H1 (cell line): ENCODE data around the gene B9D1. TPM values are rescaled to one million over a fixed set of nuclear protein-coding genes. Genes with fewer than 3 reads are reported as not detected.
A peak's percentile ranks its signal among the peaks of the same experiment; 100 is the strongest.

ENCODE experiments used
- CTCF ChIA-PET: fragments of 300-600 bp; sonication (Branson Sonifier 250); formaldehyde crosslinking; loops from one replicate; lab custom pipeline; 2021; ENCODE audit not compliant: partially characterized antibody; lab: Charles Lee
- POLR2A ChIA-PET: fragments of 300-600 bp; sonication (Branson Sonifier 250); formaldehyde crosslinking; loops from one replicate; lab custom pipeline; 2021; ENCODE audit warnings: inconsistent platforms; ENCODE audit not compliant: partially characterized antibody; lab: Charles Lee
- DNase-seq, 2 experiments: peaks; one replicate each; pipeline versions ENCODE4 v3.0.0 to v3.0.0-alpha.2; 2010 to 2022; ENCODE audit warnings: low spot score in 2 of 2, low read depth in 1 of 2, mixed read lengths in 1 of 2
- FAIRE-seq: peaks from 2 replicates; lab custom pipeline; 2011; peaks lifted over from hg19 to GRCh38; lab: Jason Lieb, UNC
- H2AFZ ChIP-seq: 2 replicates; pipeline ENCODE4 v1.8.1; 2012; ENCODE audit warnings: low read length, inconsistent platforms
- H2AK5ac ChIP-seq: 2 replicates; pipeline ENCODE4 v1.6.1; 2013; ENCODE audit warnings: low read depth, low read length
- H2BK120ac ChIP-seq: replicated peaks from 2 replicates; pipeline ENCODE3; 2013; ENCODE audit warnings: low read depth, low read length, inconsistent platforms
- H2BK12ac ChIP-seq: 2 replicates; pipeline ENCODE4 v1.6.1; 2013; ENCODE audit warnings: low read depth, low read length
- H2BK15ac ChIP-seq: 2 replicates; pipeline ENCODE4 v1.6.1; 2013; ENCODE audit warnings: low read length
- H2BK20ac ChIP-seq: 2 replicates; pipeline ENCODE4 v1.6.1; 2013; ENCODE audit warnings: low read length
- H2BK5ac ChIP-seq: 2 replicates; pipeline ENCODE4 v1.6.1; 2013; ENCODE audit warnings: low read depth, low read length
- H3K14ac ChIP-seq: 2 replicates; pipeline ENCODE4 v1.6.1; 2013; ENCODE audit warnings: inconsistent platforms; ENCODE audit not compliant: insufficient read length
- H3K18ac ChIP-seq: 2 replicates; pipeline ENCODE4 v1.6.1; 2013; ENCODE audit warnings: low read length; ENCODE audit errors: extremely low read depth
- H3K23ac ChIP-seq: 2 replicates; pipeline ENCODE4 v1.6.1; 2013; ENCODE audit warnings: inconsistent platforms; ENCODE audit not compliant: insufficient read length
- H3K23me2 ChIP-seq: 2 replicates; pipeline ENCODE4 v1.6.1; 2013; ENCODE audit warnings: low read depth, low read length
- H3K27ac ChIP-seq: 2 replicates; pipeline ENCODE4 v1.6.1; 2011; ENCODE audit warnings: low read depth, low read length, inconsistent platforms
- H3K27me3 ChIP-seq, 4 experiments: replicated peaks in 1 of 4; 1 replicate in 1 of 4; 2 replicates in 3 of 4; pipeline versions ENCODE4 v1.6.1 to v1.8.1; 2011 to 2013; ENCODE audit warnings: low read length in 3 of 4, mild to moderate bottlenecking in 3 of 4, inconsistent platforms in 2 of 4, mixed read lengths in 2 of 4, moderate library complexity in 1 of 4; ENCODE audit not compliant: control insufficient read depth in 3 of 4, insufficient read depth in 3 of 4; ENCODE audit errors: extremely low read depth in 1 of 4
- H3K36me3 ChIP-seq, 4 experiments: 2 replicates each; pipeline versions ENCODE4 v1.6.1 to v1.8.1; 2011 to 2013; ENCODE audit warnings: mild to moderate bottlenecking in 4 of 4, low read length in 3 of 4, moderate library complexity in 2 of 4, control low read depth in 1 of 4, inconsistent platforms in 1 of 4; ENCODE audit not compliant: insufficient read depth in 4 of 4, control insufficient read depth in 2 of 4
- H3K4ac ChIP-seq: replicated peaks from 2 replicates; pipeline ENCODE3; 2013; ENCODE audit warnings: low read length, low read depth, mixed read lengths, inconsistent platforms; ENCODE audit not compliant: insufficient read length
- H3K4me1 ChIP-seq, 4 experiments: replicated peaks in 1 of 4; 1 replicate in 1 of 4; 2 replicates in 3 of 4; pipeline versions ENCODE4 v1.6.1 to v1.8.1; 2011 to 2013; ENCODE audit warnings: low read length in 3 of 4, inconsistent platforms in 2 of 4, mixed read lengths in 1 of 4; ENCODE audit not compliant: insufficient read depth in 4 of 4, control insufficient read depth in 3 of 4
- H3K4me2 ChIP-seq, 2 experiments: 2 replicates each; pipeline versions ENCODE4 v1.6.1 to v1.8.1; 2011 to 2013; ENCODE audit warnings: low read depth in 2 of 2, low read length in 2 of 2, control low read depth in 1 of 2, inconsistent platforms in 1 of 2, mild to moderate bottlenecking in 1 of 2; ENCODE audit not compliant: insufficient read depth in 1 of 2
- H3K4me3 ChIP-seq, 4 experiments: fragments of 200-600, 300-600 bp in 1 of 4; sonication (generic), shearing (Covaris generic), sonication (Bioruptor Twin) in 1 of 4; 2 replicates each; pipeline versions ENCODE4 v1.5.1 to v1.8.1; 2011 to 2016; ENCODE audit warnings: low read length in 4 of 4, low read depth in 3 of 4, control low read depth in 2 of 4, inconsistent platforms in 2 of 4, mild to moderate bottlenecking in 2 of 4, mixed read lengths in 1 of 4, moderate library complexity in 1 of 4; ENCODE audit not compliant: insufficient read depth in 2 of 4; ENCODE audit errors: extremely low read depth in 1 of 4
- H3K56ac ChIP-seq: replicated peaks from 2 replicates; pipeline ENCODE3; 2013; ENCODE audit warnings: low read depth, mild to moderate bottlenecking, mixed read lengths, low read length, inconsistent platforms; ENCODE audit not compliant: insufficient read length
- H3K79me1 ChIP-seq: 2 replicates; pipeline ENCODE4 v1.6.1; 2013; ENCODE audit warnings: low read depth, low read length, control low read depth
- H3K79me2 ChIP-seq, 2 experiments: 2 replicates each; pipeline versions ENCODE4 v1.6.1 to v1.8.1; 2012 to 2013; ENCODE audit warnings: low read length in 2 of 2, mild to moderate bottlenecking in 2 of 2, inconsistent platforms in 1 of 2; ENCODE audit not compliant: insufficient read depth in 2 of 2, control insufficient read depth in 1 of 2
- H3K9ac ChIP-seq, 4 experiments: replicated peaks in 1 of 4; 1 replicate in 1 of 4; 2 replicates in 3 of 4; pipeline versions ENCODE4 v1.6.1 to v1.8.1; 2011 to 2013; ENCODE audit warnings: low read depth in 3 of 4, low read length in 3 of 4, control low read depth in 2 of 4, mild to moderate bottlenecking in 2 of 4, moderate library complexity in 2 of 4, inconsistent platforms in 1 of 4; ENCODE audit errors: extremely low read depth in 1 of 4
- H3K9me3 ChIP-seq, 2 experiments: 2 replicates each; pipeline versions ENCODE4 v1.6.1 to v1.8.1; 2012 to 2013; ENCODE audit warnings: mild to moderate bottlenecking in 2 of 2, moderate library complexity in 2 of 2, control low read depth in 1 of 2, inconsistent platforms in 1 of 2, low read depth in 1 of 2, low read length in 1 of 2, mixed read lengths in 1 of 2; ENCODE audit not compliant: insufficient read depth in 2 of 2
- H4K20me1 ChIP-seq, 2 experiments: replicated peaks in 1 of 2; 2 replicates each; pipeline versions ENCODE3 to v1.8.1; 2011 to 2013; ENCODE audit warnings: inconsistent platforms in 2 of 2, low read length in 2 of 2, mild to moderate bottlenecking in 1 of 2; ENCODE audit not compliant: insufficient read depth in 2 of 2, control insufficient read depth in 1 of 2
- H4K5ac ChIP-seq: 2 replicates; pipeline ENCODE4 v1.6.1; 2013; ENCODE audit warnings: low read length, low read depth, mixed read lengths, inconsistent platforms; ENCODE audit not compliant: insufficient read length
- H4K8ac ChIP-seq: 2 replicates; pipeline ENCODE4 v1.8.0; 2013; ENCODE audit warnings: mild to moderate bottlenecking, moderate library complexity, low read length, inconsistent platforms; ENCODE audit not compliant: insufficient read depth; ENCODE audit errors: extremely low read depth
- H4K91ac ChIP-seq: replicated peaks from 2 replicates; pipeline ENCODE3; 2013; ENCODE audit warnings: low read length, mixed read lengths, inconsistent platforms; ENCODE audit not compliant: insufficient read length
- ASH2L ChIP-seq: fragments of 200-600, 300-600 bp; sonication (generic); IDR thresholded peaks from one replicate; pipeline ENCODE4 v1.7.1; 2017; ENCODE audit warnings: low read length
- CBX8 ChIP-seq: fragments of 300-800, 300-1000 bp; sonication (generic); IDR thresholded peaks from 2 replicates; pipeline ENCODE4 v1.7.1; 2016; ENCODE audit warnings: low read depth, low read length, borderline replicate concordance
- CEBPB ChIP-seq: IDR thresholded peaks from 2 replicates; pipeline ENCODE4 v1.6.1; 2012; ENCODE audit warnings: low read depth, low read length
- CHD2 ChIP-seq: IDR thresholded peaks from 2 replicates; pipeline ENCODE4 v1.6.1; 2012; ENCODE audit warnings: low read length, improper control_type of control experiment
- GABPA ChIP-seq: IDR thresholded peaks from 2 replicates; pipeline ENCODE4 v1.6.1; 2011; ENCODE audit warnings: mild to moderate bottlenecking, low read length, moderate library complexity, borderline replicate concordance; ENCODE audit not compliant: insufficient read depth
- HDAC6 ChIP-seq: IDR thresholded peaks from one replicate; pipeline ENCODE4 v1.7.1; 2012; ENCODE audit warnings: low read depth, mild to moderate bottlenecking, inconsistent platforms, low read length, moderate library complexity
- KDM4A ChIP-seq: IDR thresholded peaks from one replicate; pipeline ENCODE4 v1.7.1; 2012; ENCODE audit warnings: low read depth, mild to moderate bottlenecking, moderate library complexity, low read length, inconsistent platforms; ENCODE audit not compliant: severe bottlenecking
- POLR2A ChIP-seq, 2 experiments: IDR thresholded peaks; 1 replicate in 1 of 2; 2 replicates in 1 of 2; pipeline ENCODE4 v1.6.1; 2011; ENCODE audit warnings: low read depth in 2 of 2, low read length in 2 of 2, mild to moderate bottlenecking in 2 of 2; ENCODE audit errors: control extremely low read depth in 1 of 2
- RFX5 ChIP-seq: IDR thresholded peaks from 2 replicates; pipeline ENCODE4 v1.6.1; 2011; ENCODE audit warnings: low read depth, low read length, improper control_type of control experiment, borderline replicate concordance
- SIX5 ChIP-seq: IDR thresholded peaks from 2 replicates; pipeline ENCODE4 v1.6.1; 2011; ENCODE audit warnings: mild to moderate bottlenecking, low read depth, low read length
- TAF1 ChIP-seq: IDR thresholded peaks from 2 replicates; pipeline ENCODE4 v1.6.1; 2011; ENCODE audit warnings: mild to moderate bottlenecking, low read depth, low read length
- WGBS, 2 experiments: shearing (Covaris generic) in 1 of 2; methylation state at CpG; one replicate each; pipeline versions ENCODE4 v1.1.6 to v1.1.7; 2013 to 2015; ENCODE audit warnings: low lambda C conversion rate in 2 of 2, mixed read lengths in 2 of 2, inconsistent platforms in 1 of 2, low coverage in 1 of 2, missing lambda C conversion rate in 1 of 2; ENCODE audit not compliant: insufficient replicate concordance in 2 of 2, insufficient coverage in 1 of 2, insufficient read length in 1 of 2; ENCODE audit errors: extremely low coverage in 1 of 2, missing lambda C conversion rate in 1 of 2; 5-methylcytosine and 5-hydroxymethylcytosine counted together
- polyA plus RNA-seq, 7 experiments: library from polyadenylated mRNA; depleted of rRNA in 3 of 7; stranded (reverse) in 5 of 7; unstranded in 2 of 7; fragments of >200 nt in 5 of 7; fragments of 200-250 nt in 2 of 7; gene quantifications; 1 replicate in 5 of 7; 2 replicates in 1 of 7; 4 replicates in 1 of 7; pipeline versions ENCODE4 v1.2.1 to v1.2.3, GENCODE V29; 2011 to 2013; ENCODE audit warnings: missing spikeins in 2 of 7, mixed read lengths in 2 of 7
- total RNA-seq: library from RNA; stranded (reverse); fragmentation: NEBNext Ultra II Directional; extraction: Animal tissue kit (Norgen Biotek cat#: 25700); gene quantifications from 2 replicates; pipeline ENCODE4 v1.2.1, GENCODE V29; 2021
- TF ChIP-seq, protein P1 (sequence below): IDR thresholded peaks from 2 replicates; pipeline ENCODE4 v1.6.1; 2012; ENCODE audit warnings: inconsistent platforms

Gene B9D1
- total and polyA plus RNA-seq, 2 of the 8 experiments (the other 6 are each of a cell fraction or from before 2014, with no cell fraction given): 24.6 to 65.7 TPM

DNA sequence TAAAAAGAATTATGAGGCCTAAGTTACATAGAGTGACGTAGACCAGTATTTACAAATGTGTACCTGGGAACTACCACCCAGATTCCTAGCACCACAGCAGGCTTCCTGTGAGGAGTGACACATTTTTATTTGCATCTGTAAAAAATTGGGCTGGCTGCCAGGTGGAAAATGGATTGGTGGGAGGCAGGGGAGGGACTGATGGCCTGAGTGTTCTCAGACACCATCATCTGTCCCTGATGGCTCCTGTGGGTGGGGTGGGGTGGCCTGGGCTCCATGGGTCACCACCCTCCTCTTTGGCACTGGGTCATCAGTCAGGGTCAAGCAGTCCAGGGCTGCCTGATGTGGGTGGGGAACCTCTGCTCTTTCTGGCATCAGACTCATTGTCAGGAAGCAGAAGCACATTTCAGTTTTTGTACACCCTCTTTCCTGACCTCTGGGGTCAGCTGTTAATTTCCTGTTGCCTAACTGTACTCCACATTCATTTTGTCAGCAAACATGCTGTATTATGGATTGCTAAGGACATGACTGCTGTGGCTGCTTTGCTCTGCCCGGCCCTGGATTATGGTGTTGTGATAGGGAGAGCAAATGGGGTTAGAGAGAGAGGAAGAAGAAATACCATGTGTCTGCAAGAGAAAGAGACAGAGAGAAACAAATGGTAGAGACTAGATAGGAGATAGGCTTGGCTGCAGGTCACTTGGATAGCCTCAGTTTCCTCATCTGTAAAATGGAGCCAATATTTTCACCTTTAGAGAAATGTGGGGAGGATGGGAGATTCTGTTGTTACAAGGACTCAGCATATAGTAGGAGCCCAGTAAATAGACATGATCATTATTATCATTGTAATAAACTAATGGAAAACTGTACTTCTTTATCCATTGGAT, 36.0 kb upstream of the B9D1 start:
- H3K4ac ChIP-seq: no peak overlapping the region
- H3K4me1 ChIP-seq: peaks cover 2 to 9% (median 5%) of the 10 kb centered on the region in 4 experiments; a peak in 6 of 7 replicates
- no peak overlapping the region for H3K4me3 ChIP-seq
- FAIRE-seq (no peak), DNase-seq (no peak)
- H3K23ac ChIP-seq: no peak overlapping the region
- H3K4me2 ChIP-seq: no peak overlapping the region
- H3K27ac ChIP-seq: no peak overlapping the region
- no peaks in the 10 kb centered on the region for H3K27me3 ChIP-seq
- no peaks in the 10 kb centered on the region for H3K9me3 ChIP-seq
- peak overlapping the region; percentile 71; the same call in 1 of the 2 replicates for H2BK12ac ChIP-seq
- POLR2A ChIA-PET: interaction anchor here (1.0 to 1.3 kb wide), 3 partner anchors 8 to 20 kb away, joined by 3 to 5 read pairs (median 3); partner anchors contain the start of gene MAPK7
- H2BK15ac ChIP-seq: peak overlapping the region; percentile 25; the same call in 1 of the 2 replicates
- H2BK5ac ChIP-seq: peak overlapping the region; percentile 56
- H3K79me2 ChIP-seq: no peaks in the 10 kb centered on the region
- no peak overlapping the region for H2AFZ ChIP-seq
- WGBS, 2 experiments: 89% methylated on average over 2 of the region's 2 CpGs; no CpG with 5 or more reads in 1 of the 2 experiments
- H3K9ac ChIP-seq: no peak overlapping the region
- H2AK5ac ChIP-seq: no peak overlapping the region; the same call in 1 of the 2 replicates
- no peak overlapping the region for H3K18ac ChIP-seq
- no peak overlapping the region for H2BK120ac ChIP-seq
- H4K20me1 ChIP-seq: no peaks in the 10 kb centered on the region
- no peaks in the 10 kb centered on the region for H3K36me3 ChIP-seq
- peak overlapping the region; percentile 76 for H4K91ac ChIP-seq
- no peaks in the 10 kb centered on the region for H3K23me2 ChIP-seq
- H2BK20ac ChIP-seq: peak overlapping the region; percentile 9; the same call in 1 of the 2 replicates
- no peak overlapping the region for H4K5ac ChIP-seq
- CTCF ChIA-PET: interaction anchor here (0.7 to 3.1 kb wide), 14 partner anchors 10 to 363 kb away, joined by 3 to 19 read pairs (median 6); partner anchors contain the start of gene B9D1
- no peak overlapping the region for H3K56ac ChIP-seq
- no peaks in the 10 kb centered on the region for H3K79me1 ChIP-seq
- H3K14ac ChIP-seq: no peak overlapping the region
- no peak overlapping the region for H4K8ac ChIP-seq
- TF ChIP-seq ASH2L (no peak), CBX8 (no peak), SIX5 (no peak), CHD2 (no peak), RFX5 (no peak), KDM4A (no peak), POLR2A (IDR thresholded peaks at IDR 0.05; ENCODE audit: control extremely low read depth in 1 of 2, low read depth in 2 of 2, low read length in 2 of 2) (no peak), TAF1 (no peak), HDAC6 (no peak), GABPA (no peak), CEBPB (no peak)
- TF ChIP-seq, protein P1, sequence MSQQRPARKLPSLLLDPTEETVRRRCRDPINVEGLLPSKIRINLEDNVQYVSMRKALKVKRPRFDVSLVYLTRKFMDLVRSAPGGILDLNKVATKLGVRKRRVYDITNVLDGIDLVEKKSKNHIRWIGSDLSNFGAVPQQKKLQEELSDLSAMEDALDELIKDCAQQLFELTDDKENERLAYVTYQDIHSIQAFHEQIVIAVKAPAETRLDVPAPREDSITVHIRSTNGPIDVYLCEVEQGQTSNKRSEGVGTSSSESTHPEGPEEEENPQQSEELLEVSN: no peak
